Measurements from ENCODE around the gene CHN2. TPM values are rescaled to one million over a fixed set of nuclear protein-coding genes. Genes with fewer than 3 reads are reported as not detected.

The CHN2 gene
- total RNA-seq, 1 donor from 2014 or later, result 36.1 TPM

GRCh38 chr7:29365423-29365822 is 170.8 kb downstream of the CHN2 start:
- no peaks in the 10 kb centered on the region for H3K36me3 ChIP-seq
- DNase-seq, result no peak
- H3K27ac ChIP-seq (replicated peaks), result no peak overlapping the region
- H3K27me3 ChIP-seq (ENCODE audit: low read depth), result no peaks in the 10 kb centered on the region
- no peaks in the 10 kb centered on the region for H3K9me3 ChIP-seq (replicated peaks)
- intact Hi-C loops (cut with micrococcal nuclease), result no loop called here
- no peak for TF ChIP-seq CTCF (IDR thresholded peaks at IDR 0.05; ENCODE audit: borderline replicate concordance)
- no peak overlapping the region for H3K4me3 ChIP-seq
- peaks cover 28% of the 10 kb centered on the region for H3K4me1 ChIP-seq

GRCh38 chr7:29367784-29368183 is 173.2 kb downstream of the CHN2 start:
- DNase-seq, result no peak
- Histone ChIP-seq H3K27me3 (ENCODE audit: low read depth) (no peaks in the 10 kb centered on the region), H3K36me3 (peaks cover 3% of the 10 kb centered on the region), H3K4me1 (peaks cover 35% of the 10 kb centered on the region), H3K4me3 (no peak overlapping the region), H3K27ac (replicated peaks) (no peak overlapping the region), H3K9me3 (replicated peaks) (no peaks in the 10 kb centered on the region)
- no peak for TF ChIP-seq CTCF (IDR thresholded peaks at IDR 0.05; ENCODE audit: borderline replicate concordance)
- intact Hi-C loops (cut with micrococcal nuclease), result no loop called here

DNA sequence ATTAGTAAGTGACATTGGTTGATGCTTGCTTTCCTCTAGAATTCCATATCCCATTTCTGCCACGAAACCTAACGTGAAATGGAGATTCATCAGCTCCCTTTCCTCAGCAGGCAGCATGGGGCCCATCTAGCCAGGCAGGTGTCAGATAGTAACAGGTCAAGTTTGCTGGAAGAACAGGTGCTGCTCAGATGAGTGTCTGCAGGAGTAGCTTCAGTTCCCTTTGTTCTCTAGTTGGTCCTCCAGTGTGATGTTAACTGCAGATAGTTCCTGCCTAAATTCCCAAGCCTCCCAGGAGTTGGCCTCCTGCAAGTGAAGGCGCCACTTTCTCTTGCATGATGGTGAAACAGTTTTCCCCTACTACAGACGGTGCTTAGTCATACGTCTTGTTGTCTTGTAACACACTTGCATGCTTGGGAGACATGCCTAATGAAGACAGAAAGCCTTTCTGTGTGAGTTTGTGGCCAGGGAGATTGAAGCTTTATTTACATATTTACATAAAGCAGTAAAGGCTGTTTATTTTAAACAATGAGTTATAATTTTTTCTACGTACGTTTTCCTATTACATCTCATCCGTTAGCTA is 175.4 kb downstream of the CHN2 start:
- Histone ChIP-seq H3K9me3 (replicated peaks) (no peaks in the 10 kb centered on the region), H3K4me3 (no peak overlapping the region), H3K27me3 (ENCODE audit: low read depth) (no peaks in the 10 kb centered on the region), H3K36me3 (peaks cover 3% of the 10 kb centered on the region), H3K4me1 (peaks cover 35% of the 10 kb centered on the region), H3K27ac (replicated peaks) (peak overlapping the region; percentile 21)
- TF ChIP-seq CTCF (IDR thresholded peaks at IDR 0.05; ENCODE audit: borderline replicate concordance), result no peak
- intact Hi-C loops (cut with micrococcal nuclease), result no loop called here
- DNase-seq, result no peak

DNA sequence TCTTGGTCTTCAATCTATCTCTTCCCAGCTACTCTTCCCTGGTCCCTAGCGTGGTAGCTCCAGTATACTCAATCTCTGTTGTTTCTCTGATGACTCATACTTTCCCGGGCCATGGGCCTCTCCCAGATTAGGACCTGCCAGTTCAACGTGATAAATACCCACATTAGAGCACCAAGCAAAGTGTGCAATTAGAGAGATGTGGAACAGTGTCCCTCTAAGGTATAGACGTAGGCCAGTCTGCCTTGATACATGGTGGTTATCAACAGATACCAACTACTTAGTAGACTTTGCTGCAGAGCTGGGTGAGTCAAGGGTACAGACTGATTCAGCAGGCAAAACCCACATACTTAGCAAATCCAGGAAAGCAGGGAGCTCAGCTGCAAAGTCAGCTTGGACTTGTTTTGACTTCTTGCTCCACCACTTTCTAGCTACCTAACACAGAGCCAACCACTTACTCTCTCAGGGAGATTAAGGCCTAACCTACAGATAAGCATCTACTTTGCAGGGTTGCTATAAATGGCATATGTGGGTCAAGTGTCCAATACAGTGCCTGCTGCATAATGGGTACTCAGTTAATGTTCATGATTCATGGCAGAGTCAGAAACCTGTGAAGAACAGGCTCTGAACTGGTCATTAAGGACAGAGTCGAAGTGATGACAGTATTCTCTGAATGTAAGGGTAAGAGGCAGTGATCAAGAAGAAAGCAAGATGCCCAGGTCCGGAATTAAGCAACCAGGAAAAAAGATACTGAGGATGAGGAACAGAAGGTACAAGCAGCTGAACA is 176.1 kb downstream of the CHN2 start:
- no peak for DNase-seq
- peak overlapping the region; percentile 21 for H3K27ac ChIP-seq (replicated peaks)

GRCh38 chr7:29371472-29371871 is 176.9 kb downstream of the CHN2 start:
- H3K4me1 ChIP-seq, result peaks cover 43% of the 10 kb centered on the region
- H3K4me3 ChIP-seq, result no peak overlapping the region
- DNase-seq, result no peak
- H3K27me3 ChIP-seq (ENCODE audit: low read depth), result no peaks in the 10 kb centered on the region
- H3K36me3 ChIP-seq, result peaks cover 3% of the 10 kb centered on the region
- no peak overlapping the region for H3K27ac ChIP-seq (replicated peaks)
- TF ChIP-seq CTCF (IDR thresholded peaks at IDR 0.05; ENCODE audit: borderline replicate concordance), result no peak
- no peaks in the 10 kb centered on the region for H3K9me3 ChIP-seq (replicated peaks)
- intact Hi-C loops (cut with micrococcal nuclease), result no loop called here

More for the DNA sequence above, 176.1 kb downstream of the CHN2 start:
- H3K4me1 ChIP-seq, result peaks cover 35% of the 10 kb centered on the region
- no peak for TF ChIP-seq CTCF (IDR thresholded peaks at IDR 0.05; ENCODE audit: borderline replicate concordance)
- H3K4me3 ChIP-seq, result no peak overlapping the region
- H3K27me3 ChIP-seq (ENCODE audit: low read depth), result no peaks in the 10 kb centered on the region
- H3K36me3 ChIP-seq, result peaks cover 3% of the 10 kb centered on the region
- intact Hi-C loops (cut with micrococcal nuclease), result no loop called here
- H3K9me3 ChIP-seq (replicated peaks), result no peaks in the 10 kb centered on the region
